Stimulated activated CD8-positive, alpha-beta memory T cell treated with anti-CD3 and anti-CD28 coated beads, Interleukin-4, amount 100 ng/mL, for 4 hours (primary cell): ENCODE measurements around the gene MAN1C1.
"Not testable (repeated sequence)": the region's sequence is repeated elsewhere in the genome, so short reads cannot be mapped to it uniquely, and the experiment has no call there.

Source experiments
- DNase-seq, 2 donors: peaks; one replicate each; pipeline ENCODE4 v3.0.0-alpha.2; 2020; ENCODE audit warnings: low read depth in 2 of 2, low spot score in 1 of 2

MAN1C1 gene

GRCh38 chr1:25631750-25632485 is 15.3 kb downstream of the MAN1C1 start:
- no peak for DNase-seq

- DNase-seq, result no peak
Observed at GRCh38 chr1:25634066-25634465, 17.5 kb downstream of the MAN1C1 start.

- no peak for DNase-seq
Observed at GRCh38 chr1:25634896-25635295, 18.3 kb downstream of the MAN1C1 start.

- DNase-seq, result not testable (repeated sequence)
Observed at GRCh38 chr1:25636141-25636540, 19.6 kb downstream of the MAN1C1 start.

GRCh38 chr1:25640646-25641328 is 24.2 kb downstream of the MAN1C1 start:
- DNase-seq, result no peak

- no peak for DNase-seq
Observed at GRCh38 chr1:25641329-25641725, 24.7 kb downstream of the MAN1C1 start.

- DNase-seq, result no peak
Observed at GRCh38 chr1:25641931-25642573, 25.5 kb downstream of the MAN1C1 start.

- DNase-seq, result peak in 1 of 2 donors; percentile 17
Observed at GRCh38 chr1:25642574-25643108, 26.1 kb downstream of the MAN1C1 start.

- no peak for DNase-seq
Observed at GRCh38 chr1:25643929-25644328, 27.3 kb downstream of the MAN1C1 start.

GRCh38 chr1:25644962-25645361 is 28.4 kb downstream of the MAN1C1 start:
- no peak for DNase-seq

- DNase-seq, result no peak
Observed at GRCh38 chr1:25645637-25646400, 29.2 kb downstream of the MAN1C1 start.

GRCh38 chr1:25647106-25647505 is 30.5 kb downstream of the MAN1C1 start:
- no peak for DNase-seq

GRCh38 chr1:25647863-25648262 is 31.3 kb downstream of the MAN1C1 start:
- no peak for DNase-seq

GRCh38 chr1:25648681-25649440 is 32.3 kb downstream of the MAN1C1 start:
- DNase-seq, result no peak

GRCh38 chr1:25649505-25650288 is 33.1 kb downstream of the MAN1C1 start:
- DNase-seq, result no peak

GRCh38 chr1:25650289-25650576 is 33.6 kb downstream of the MAN1C1 start:
- DNase-seq, result no peak

GRCh38 chr1:25651036-25651640 is 34.5 kb downstream of the MAN1C1 start:
- no peak for DNase-seq

- DNase-seq, result no peak
Observed at GRCh38 chr1:25651824-25652741, 35.5 kb downstream of the MAN1C1 start.
